Activated T-cell treated with anti-CD3 and anti-CD28 coated beads for 48 hours (primary cell): ENCODE data around the gene SUN3.
"Not testable (repeated sequence)": the region's sequence is repeated elsewhere in the genome, so short reads cannot be mapped to it uniquely, and the experiment has no call there.

Source experiments
- DNase-seq: peaks from one replicate; pipeline ENCODE4 v3.0.0-alpha.2; 2020; ENCODE audit warnings: low read depth

The SUN3 gene

GRCh38 chr7:48031111-48031510, 2.2 kb upstream of the SUN3 start:
- DNase-seq: no peak

GRCh38 chr7:48025624-48026023, 3.3 kb downstream of the SUN3 start:
- DNase-seq: no peak

- DNase-seq: no peak
Measured at GRCh38 chr7:48017674-48018073, 11.2 kb downstream of the SUN3 start.

- DNase-seq: no peak
Measured at GRCh38 chr7:48016641-48017040, 12.3 kb downstream of the SUN3 start.

- DNase-seq: no peak
Measured at GRCh38 chr7:48011951-48012350, 17.0 kb downstream of the SUN3 start.

- no peak for DNase-seq
Measured at GRCh38 chr7:48011323-48011722, 17.6 kb downstream of the SUN3 start.

GRCh38 chr7:48009954-48010353, 19.0 kb downstream of the SUN3 start:
- DNase-seq: no peak

- no peak for DNase-seq
Measured at GRCh38 chr7:48009257-48009656, 19.6 kb downstream of the SUN3 start.

GRCh38 chr7:48006866-48007265, 22.0 kb downstream of the SUN3 start:
- no peak for DNase-seq

- DNase-seq: no peak
Measured at GRCh38 chr7:48004638-48005037, 24.3 kb downstream of the SUN3 start.

GRCh38 chr7:48004032-48004431, 24.9 kb downstream of the SUN3 start:
- no peak for DNase-seq

- not testable (repeated sequence) for DNase-seq
Measured at GRCh38 chr7:48000164-48000563, 28.7 kb downstream of the SUN3 start.

- no peak for DNase-seq
Measured at GRCh38 chr7:47999413-47999812, 29.5 kb downstream of the SUN3 start.

GRCh38 chr7:47992446-47992845, 36.5 kb downstream of the SUN3 start:
- DNase-seq: no peak

GRCh38 chr7:47991741-47992311, 37.1 kb downstream of the SUN3 start:
- DNase-seq: peak; percentile 75

- no peak for DNase-seq
Measured at GRCh38 chr7:47991270-47991669, 37.6 kb downstream of the SUN3 start.

- no peak for DNase-seq
Measured at GRCh38 chr7:47990592-47990991, 38.3 kb downstream of the SUN3 start.

GRCh38 chr7:47989607-47990400, 39.1 kb downstream of the SUN3 start:
- not testable (repeated sequence) for DNase-seq

- DNase-seq: no peak
Measured at GRCh38 chr7:47988496-47989386, 40.2 kb downstream of the SUN3 start.

GRCh38 chr7:47982610-47983009, 46.3 kb downstream of the SUN3 start:
- DNase-seq: no peak

- not testable (repeated sequence) for DNase-seq
Measured at GRCh38 chr7:47980648-47981047, 48.3 kb downstream of the SUN3 start.

- no peak for DNase-seq
Measured at GRCh38 chr7:47979832-47980181, 49.1 kb downstream of the SUN3 start.
